Suprapubic skin (tissue), 4 donors: ENCODE results near the gene TMEM150A.

ENCODE experiments used
- CTCF ChIP-seq, 2 donors: fragments of 200-600 bp in 1 of 2; fragments of 450-650 bp in 1 of 2; sonication (generic) in 1 of 2; IDR thresholded peaks; one replicate each; pipeline ENCODE4 v1.5.1; 2016 to 2019; ENCODE audit warnings: antibody characterized with exemption in 2 of 2, mild to moderate bottlenecking in 1 of 2, moderate library complexity in 1 of 2
- EP300 ChIP-seq: sonication (generic); formaldehyde crosslinking; IDR thresholded peaks from one replicate; pipeline ENCODE4 v1.6.1; 2017; ENCODE audit warnings: antibody characterized with exemption
- POLR2A ChIP-seq, 2 donors: fragments of 450-650 bp; IDR thresholded peaks; one replicate each; pipeline ENCODE4 v1.6.1; 2017; ENCODE audit warnings: antibody characterized with exemption in 2 of 2, mild to moderate bottlenecking in 2 of 2, moderate library complexity in 2 of 2
- POLR2AphosphoS5 ChIP-seq, 3 donors: sonication (generic); formaldehyde crosslinking; IDR thresholded peaks; one replicate each; pipeline ENCODE4 v1.6.1; 2017; ENCODE audit warnings: antibody characterized with exemption in 3 of 3

GRCh38 chr2:85647823-85648526 lies 45.5 kb upstream of the TMEM150A start:
- no peak for TF ChIP-seq CTCF (IDR thresholded peaks at IDR 0.05)
- no peak for TF ChIP-seq POLR2A (IDR thresholded peaks at IDR 0.05)
- TF ChIP-seq POLR2AphosphoS5 (IDR thresholded peaks at IDR 0.05), result no peak
- no peak for TF ChIP-seq EP300
